GM21619 (cell line): ENCODE results near the gene PACSIN3.
"Not testable (repeated sequence)": the region's sequence is repeated elsewhere in the genome, so short reads cannot be mapped to it uniquely, and the experiment has no call there.

ENCODE experiments used
- ATAC-seq: cut with Tn5 transposase; IDR thresholded peaks from one replicate; pipeline ENCODE4 v1.9.1; 2021; ENCODE audit not compliant: unreplicated experiment

Gene PACSIN3

DNA sequence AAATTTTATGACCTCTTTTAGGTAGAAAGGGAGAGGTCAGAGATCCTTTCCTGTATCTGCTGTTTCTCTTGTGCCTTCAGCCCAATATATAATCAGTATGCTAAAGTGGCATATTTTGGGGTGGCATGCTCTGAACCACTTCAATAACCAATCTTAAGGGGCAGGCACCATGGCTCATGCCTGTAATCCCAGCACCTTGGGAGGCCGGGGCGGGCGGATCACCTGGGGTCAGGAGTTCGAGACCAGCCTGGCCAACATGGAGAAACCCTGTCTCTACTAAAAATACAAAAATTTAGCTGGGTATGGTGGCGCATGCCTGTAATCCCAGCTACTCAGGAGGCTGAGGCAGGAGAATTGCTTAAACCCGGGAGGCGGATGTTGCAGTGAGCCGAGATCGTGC lies 11.9 kb upstream of the PACSIN3 start:
- not testable (repeated sequence) for ATAC-seq

DNA sequence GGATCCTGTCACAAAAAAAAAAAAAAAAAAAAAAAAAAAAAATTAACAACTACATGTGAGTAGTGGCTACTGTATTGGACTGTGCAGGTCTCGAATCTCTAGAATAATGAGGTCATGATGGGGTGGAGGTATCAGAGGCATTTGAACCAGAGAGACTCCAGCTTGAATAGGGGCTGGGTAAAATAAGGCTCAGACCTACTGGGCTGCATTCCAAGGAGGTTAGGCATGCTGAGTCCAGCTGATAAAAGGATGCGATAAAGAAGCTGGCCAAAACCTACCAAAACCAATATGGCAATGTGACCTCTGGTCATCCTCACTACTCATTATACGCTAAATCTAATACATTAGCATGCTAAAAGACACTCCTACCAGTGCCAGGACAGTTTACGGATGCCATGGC lies 5.9 kb upstream of the PACSIN3 start:
- no peak for ATAC-seq

DNA sequence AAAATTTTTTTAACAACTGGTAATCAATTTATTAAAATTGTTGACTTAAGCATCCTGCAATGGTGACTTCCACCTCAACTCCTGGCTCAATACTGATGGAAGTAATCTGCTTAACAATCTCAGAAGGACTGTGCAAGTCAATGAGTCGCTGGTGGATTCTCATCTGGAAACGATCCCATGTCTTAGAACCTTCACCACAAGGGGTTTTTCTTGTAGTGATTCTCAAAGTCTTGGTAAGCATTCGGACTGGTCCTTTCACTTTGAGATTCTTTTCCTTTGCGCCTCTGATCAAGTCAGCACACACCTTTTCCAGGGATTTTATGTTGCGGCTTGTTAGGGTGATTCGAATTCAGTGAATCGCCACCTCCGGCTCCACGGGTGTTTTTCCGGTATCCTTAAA lies 4.9 kb upstream of the PACSIN3 start:
- not testable (repeated sequence) for ATAC-seq

DNA sequence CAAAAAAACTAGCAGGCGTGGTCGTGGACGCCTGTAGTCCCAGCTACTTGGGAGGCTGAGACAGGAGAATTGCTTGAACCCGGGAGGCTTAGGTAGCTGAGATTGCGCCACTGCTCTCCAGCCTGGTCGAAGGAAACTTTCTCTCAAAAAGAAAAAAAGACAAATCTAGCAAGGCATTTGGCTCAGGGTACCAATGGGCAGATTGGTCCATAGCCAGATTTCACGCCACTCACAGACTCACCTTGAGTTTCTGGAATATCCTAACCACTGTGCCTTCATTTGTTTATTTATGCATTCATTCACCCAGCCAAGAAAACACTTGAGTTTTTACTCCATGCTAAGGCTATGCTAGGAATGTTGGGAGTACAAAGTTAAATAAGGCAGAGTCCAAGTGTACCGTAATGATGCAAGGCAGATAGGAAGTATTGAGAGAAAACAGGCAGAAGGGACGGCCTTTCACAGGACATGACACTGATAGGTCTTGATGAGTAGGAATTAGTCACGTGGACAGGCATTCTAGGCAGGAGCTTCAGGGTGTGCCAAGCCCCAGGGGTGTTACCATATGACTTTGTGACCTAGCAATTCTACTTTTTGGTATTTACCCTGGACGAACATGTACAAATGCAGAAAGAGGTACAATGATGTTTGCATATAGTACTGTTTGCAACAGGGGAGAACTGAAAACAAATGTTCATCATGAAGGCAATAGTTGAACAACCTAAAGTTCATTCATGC lies 3.0 kb upstream of the PACSIN3 start:
- no peak for ATAC-seq

DNA sequence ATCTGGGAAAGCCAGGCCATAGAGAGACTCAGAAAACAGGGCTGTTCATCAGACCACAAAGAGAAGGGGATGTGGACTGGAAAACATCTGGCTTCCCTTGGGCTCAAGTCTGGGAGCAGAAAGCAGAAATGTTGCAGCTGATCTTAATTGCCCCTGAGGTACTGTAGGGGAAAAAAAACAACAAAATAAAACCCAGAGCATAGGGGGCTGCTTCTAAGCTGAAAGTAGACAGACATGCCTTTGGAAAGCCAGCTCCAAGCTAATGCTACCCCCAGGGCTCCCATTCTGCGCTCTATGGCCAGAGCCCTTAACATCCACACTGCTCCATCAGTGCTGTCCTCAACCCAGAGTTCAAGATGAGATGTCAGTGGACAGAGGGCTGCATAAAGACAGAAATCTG lies 2.0 kb upstream of the PACSIN3 start:
- ATAC-seq, result no peak

DNA sequence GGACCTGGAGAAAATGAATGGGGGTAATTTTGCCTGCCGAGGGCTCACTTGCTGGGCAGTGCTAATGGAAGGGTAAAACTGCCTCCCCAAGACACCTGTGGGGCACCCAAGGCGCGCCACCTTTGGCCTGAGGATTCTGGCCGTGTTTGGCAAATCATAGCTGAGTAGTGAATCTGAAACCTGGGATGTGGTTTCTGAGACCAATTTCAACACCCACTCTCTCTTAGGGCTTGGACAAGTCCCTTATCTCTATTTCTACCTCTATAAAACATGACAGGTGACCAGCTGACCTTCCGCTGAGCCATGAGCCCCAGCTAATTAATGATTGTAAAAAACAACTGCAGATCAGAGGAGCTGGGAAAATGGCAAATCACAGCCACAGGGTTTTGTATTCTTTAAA lies 1.5 kb upstream of the PACSIN3 start:
- no peak for ATAC-seq

DNA sequence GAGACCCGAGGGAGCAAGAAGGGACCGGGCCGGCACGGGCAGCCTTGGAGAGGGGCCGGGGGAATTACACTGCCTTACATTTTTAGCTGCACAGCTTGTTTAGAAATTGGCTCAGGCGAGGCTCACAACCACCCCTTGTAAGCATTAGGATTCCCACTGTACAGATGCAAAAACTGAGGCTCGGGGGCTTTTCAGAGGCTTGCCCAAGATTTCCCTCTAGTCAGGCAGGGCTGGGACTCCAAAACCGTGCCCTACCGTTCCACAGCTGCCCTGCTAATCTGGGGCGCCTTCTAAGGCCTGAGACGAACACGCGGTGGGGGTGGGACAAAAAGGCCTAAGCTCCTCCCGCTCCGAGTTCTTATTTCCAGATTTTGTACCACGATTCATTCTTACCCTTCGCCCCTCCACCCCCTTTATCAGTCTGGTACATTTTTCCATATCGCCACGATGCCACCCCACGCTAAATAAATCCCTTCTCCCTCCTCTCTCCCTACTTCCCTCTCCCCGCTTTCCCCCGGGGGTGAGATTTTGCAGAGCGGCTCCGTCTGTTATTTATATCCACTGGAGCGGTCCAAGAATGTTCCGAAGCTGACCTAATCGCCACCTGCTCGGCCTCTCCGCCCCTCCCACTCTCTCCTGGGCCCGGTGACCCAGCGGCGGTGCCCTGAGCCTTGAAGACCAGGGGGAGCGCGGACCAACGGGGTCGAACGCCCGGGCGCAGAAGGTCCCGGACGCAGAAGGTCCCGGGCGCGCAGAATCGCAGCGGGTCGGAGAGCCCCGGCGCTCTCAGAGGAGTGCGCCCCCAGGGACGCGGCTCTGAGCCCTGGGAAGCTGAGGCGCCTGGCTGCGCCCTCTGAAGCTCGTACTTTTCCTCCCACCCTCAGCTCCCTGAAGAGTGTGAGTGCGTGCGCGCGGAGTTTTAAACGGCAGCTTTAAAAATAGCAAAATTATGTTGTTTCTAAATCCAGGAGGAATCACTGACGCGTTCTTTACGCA lies 764 bp upstream of the PACSIN3 start:
- ATAC-seq, result no peak

DNA sequence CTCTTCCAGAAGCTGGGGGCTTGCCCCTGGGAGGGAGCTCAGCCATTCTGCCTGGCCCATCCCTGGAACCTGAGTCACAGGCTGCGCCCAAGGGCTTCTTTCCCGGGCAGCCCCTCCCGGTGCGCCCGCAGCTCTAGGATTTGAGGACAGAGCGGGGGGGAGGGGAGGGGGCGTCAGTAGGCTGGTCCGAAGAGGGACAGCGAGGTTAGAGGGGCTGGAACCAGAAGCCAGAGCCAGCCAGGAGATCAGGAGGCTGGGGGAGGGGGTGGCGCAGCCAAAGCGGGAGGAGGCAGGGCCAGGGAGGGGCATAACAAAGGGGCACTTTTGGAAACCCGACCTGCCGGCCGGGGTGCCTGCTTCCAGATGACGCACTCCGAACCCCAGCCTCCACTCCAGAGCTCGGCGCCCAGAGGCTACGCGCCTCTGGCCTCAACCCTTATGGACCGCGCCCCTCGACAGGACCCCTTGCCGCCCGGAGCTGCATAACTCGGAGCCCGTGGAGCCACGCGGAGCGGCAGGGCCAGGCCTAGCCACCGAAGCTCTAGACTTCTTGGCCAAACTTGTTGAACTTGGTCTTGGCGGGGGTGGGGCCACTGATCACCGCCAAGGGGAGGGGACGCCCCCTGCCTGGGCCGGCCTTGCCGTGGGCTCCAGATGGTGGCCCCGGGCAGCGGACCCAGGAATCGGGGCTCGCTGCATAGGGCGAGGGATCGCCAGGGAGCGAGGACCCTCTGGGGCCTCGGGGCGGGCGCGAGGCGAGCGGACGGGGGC lies 744 bp downstream of the PACSIN3 start:
- no peak for ATAC-seq

DNA sequence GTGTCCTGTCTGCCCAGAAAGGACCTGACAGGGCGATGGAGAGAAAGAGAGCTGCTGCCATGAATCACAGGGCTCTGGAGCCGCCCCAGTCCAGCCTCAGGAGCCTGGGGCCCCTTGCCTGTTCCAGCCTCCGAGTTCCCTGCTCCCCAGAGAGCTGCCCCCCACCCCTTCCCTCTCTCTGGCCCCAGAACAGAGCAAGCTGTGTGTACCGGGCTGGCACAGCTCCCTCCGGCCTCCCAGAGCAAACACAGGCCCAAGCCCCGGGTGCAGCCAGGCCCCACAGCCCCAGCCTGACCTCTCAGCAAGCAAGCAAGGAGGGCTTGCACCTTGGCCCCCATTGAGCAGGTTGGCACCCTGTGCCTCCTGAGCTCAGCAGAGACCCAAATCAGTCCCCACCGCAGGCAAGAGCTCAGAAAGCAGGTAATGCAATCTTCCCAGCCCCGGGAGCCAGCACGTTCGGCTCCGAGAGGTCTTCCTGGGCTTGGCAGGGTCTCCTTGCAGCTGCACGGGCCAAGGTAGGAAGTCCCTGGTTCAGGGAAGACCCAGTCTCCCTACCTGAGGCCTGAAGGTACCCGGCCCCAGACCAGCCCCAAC lies 1.4 kb downstream of the PACSIN3 start:
- ATAC-seq, result no peak

DNA sequence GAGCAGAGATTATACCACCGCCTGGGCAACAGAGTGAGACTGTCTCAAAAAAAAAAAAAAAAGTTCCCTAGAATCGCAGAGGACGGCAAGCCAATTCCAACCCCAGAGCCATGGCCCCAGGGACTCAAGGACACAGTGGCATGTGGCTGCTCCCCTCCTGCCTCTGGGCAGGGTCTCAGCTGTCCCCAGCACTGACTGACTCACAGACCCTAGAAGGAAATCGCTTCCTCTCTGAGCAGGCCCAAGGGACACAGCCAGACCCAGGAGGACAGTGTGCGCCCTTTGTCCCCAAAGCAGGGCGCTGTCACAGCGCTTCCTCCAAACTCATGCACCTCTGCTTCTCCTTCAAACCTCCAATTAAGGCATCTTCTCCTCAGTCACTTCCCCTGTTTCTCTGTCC lies 2.3 kb downstream of the PACSIN3 start:
- ATAC-seq, result no peak

DNA sequence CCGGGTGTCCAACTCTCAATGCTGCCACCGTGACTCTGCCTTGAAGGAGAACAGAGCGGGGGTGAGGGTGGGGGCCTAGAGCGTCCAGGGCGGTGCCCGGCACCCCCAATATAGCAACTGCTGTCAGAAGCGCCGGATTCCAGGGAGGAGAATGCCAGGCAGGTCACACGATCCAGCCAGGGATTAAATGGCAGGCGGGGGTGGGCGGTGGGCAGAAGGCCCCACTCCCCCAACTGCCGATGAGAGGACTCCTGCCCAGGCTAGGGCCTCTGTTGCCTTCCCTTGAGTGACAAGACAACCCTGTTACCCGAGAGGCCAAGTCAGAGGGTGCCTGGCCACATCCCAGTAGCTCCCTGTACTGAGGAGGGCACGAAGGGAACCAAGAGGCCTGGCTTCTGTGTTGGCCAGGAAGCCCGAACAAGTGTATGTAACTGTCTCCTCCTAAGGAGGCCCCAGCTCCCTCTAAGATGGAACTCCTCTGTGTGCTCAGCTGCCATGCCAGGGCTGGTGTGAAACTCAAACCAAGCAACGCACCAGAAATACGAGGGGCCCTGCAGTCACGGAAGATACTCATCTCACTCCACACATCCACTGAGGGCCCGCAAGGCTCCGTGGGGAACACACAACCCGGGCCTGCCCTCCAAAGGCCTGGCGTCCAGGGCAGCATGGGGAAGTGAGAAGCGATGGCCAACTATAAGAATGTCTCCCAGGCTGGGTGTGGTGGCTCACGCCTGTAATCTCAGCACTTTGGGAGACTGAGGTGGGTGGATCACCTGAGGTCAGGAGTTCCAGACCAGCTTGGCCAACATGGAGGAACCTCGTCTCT lies 3.0 kb downstream of the PACSIN3 start:
- no peak for ATAC-seq

DNA sequence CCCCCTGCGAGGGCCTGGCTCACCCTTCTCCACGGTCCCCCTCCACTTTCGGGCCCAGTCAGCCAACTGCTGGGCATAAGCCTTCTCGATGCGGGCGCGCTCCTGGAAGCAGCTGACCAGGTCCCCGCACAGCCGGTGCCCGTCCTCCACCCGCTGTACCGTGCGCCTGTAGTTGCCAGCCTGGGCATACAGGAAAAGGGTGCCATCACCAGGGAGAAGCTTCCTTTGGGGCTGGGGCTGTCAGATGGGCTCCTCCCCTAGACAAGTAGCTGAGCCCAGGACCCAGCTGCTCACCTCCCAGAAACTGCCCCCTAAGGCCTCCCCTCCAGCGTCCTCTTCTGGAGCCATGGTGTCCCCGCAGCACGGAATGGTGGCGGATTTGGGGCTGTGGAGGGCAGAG lies 3.9 kb downstream of the PACSIN3 start:
- no peak for ATAC-seq

DNA sequence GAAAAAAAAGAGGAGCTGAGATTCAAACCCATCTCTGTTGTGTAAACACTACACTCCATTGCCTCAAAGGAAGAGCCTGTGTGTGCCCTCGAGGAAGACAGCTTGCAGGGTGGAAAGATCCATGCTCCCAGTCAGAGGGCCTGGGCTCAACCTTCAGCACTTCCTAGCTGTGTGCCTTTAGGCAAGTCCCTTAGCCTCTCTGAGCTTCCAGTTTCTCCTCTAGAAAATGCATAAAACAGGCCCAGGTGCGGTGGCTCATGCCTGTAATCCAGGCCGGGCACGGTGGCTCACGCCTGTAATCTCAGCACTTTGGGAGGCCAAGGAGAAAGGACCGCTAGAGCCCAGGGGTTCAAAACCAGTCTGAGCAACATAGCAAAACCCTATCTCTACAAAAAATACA lies 5.0 kb downstream of the PACSIN3 start:
- ATAC-seq, result no peak

DNA sequence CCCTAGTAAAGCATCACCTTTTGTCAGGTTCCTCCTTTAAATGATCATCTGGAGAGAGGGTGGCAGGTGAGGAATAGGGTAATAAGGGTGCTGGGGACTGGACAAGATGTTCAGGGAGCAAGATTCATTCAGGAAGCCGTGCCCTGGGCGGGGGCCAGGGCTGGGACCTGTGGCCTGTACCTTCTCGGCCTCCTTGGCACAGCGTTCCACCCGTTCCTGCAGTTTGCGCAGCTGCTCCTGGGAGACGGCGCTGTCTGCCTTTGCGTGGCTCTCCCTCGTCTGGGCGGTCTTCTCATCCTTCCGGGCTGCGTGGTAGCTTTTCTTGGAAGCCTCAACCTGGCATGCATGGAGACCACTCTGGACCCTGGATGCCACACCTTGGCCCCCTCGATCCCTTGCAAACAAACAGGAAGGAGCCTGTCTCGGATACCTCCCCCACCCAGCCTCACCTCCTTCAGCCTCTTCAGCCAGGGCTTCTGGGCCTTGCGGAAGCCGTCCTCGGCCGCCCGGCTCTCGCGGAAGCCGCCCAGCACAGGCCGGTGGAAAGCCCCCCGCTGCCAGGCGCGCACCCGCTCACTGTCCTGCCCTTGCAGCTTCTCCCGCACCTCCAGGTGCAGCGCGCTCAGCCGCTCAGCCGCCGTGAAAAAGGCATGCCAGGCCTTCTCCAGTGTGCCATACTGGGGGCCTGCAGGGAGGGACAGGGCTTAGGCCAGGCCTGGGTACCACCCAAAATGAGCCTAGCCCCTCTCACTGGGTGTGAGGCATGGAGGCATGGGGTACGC lies 6.0 kb downstream of the PACSIN3 start:
- ATAC-seq, result no peak

DNA sequence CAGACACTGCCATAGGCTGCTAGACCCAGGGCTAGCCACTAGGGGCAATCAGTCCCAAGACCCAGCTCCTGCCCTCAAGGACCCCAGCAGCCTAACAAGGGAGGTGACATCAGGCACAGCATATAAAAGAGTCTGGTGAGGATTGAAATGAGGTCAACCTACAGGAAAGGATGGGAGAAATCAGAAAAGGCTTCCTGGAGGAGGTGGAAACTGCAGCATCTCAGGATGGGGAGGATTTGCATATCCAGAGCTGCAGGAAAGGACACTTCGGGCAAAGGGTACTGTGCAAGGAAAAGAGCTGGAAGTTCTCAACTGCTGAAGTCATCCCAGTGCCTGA lies 6.6 kb downstream of the PACSIN3 start:
- ATAC-seq, result no peak

DNA sequence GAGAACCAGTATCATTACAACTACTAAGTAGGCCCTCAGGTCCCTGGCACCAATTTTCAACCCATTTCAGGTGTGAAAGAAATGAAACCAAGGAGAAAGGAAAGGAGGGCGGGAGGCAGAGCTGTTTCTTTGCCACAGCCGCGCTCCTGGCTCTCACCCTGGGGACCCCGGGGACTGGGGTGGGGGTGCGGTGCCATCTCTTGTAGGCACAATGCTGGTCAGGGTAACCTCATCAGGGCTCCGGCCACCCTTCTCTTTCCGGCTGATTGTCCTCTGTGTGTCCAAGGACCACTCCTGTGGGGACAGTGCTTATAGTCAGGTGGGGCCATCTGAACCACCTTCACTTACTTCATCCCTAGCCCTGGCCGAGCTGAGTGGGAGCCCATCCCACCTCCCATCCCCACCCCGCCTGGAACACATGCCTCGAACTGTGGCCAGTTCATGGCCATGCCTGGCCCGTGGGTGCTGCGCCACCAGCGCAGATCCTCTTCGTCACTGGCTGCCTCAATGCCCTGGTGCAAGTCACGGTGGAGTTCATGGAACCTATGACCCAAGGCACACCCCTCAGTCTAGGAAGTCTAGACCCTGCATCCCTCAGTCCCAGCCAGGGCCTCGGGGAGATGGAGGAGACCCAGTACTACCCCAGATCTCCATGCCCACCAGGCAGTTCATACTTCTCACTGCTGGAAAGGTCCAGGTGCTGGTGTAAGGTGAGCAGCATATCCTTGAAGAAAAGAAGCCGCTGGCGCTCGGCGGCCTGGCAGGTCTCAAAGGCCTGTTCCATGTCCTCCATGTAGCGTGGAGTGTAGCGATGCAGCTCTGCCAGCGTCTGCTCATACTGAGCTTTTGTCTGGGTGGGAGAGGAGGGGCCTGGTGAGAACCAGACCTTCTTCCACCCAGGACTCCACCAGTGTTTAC lies 7.2 kb downstream of the PACSIN3 start:
- no peak for ATAC-seq

DNA sequence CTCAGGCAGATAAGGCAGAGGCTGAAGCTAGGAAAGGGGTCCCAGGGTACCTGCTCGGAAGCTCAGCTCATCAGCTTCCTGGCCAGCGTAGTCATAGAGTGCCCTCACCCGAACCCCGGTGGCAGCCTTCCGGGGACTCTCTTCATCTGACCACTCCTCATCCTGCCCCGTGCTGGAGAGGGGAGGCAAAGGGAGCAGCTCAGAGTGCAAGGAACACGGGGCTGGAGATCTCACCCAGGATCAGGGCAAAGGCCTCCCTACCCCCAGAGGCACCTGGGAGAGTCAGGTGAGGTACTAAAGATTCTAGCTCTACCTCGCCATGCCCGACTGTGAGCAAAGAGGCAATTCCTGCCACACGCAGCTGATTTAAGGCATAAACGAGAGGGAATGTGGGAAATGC lies 7.9 kb downstream of the PACSIN3 start:
- no peak for ATAC-seq

DNA sequence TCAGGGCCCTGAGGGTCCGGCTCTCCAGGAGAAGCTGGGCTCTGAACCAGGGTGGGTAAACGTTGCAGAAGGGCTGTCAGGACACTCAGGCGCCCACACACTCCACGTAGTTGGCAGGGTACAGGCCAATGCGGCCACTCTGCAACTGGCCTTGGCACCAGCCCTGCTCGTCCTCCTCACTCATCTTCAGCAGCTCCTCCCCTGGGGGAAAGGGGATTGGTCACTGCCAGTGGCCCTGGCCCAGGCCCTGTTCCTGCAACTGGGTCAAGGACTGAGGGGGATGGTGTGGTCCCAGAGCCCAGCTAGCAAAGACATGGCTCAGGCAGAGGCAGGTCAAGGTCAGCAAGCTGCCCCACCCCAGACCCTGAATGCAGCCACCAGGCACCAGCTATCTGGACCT lies 8.4 kb downstream of the PACSIN3 start:
- ATAC-seq, result no peak
